Nucleus accumbens (tissue), 56 donors: Measurements from ENCODE around the gene COL17A1.

Experiments used
- DNase-seq, 56 donors: peaks; one replicate each; lab custom pipeline; 2025; lab: John Stamatoyannopoulos, UW

The COL17A1 gene

GRCh38 chr10:104098358-104098925 lies 12.8 kb upstream of the COL17A1 start:
- no peak for DNase-seq

GRCh38 chr10:104096692-104097091 lies 11.0 kb upstream of the COL17A1 start:
- no peak for DNase-seq

GRCh38 chr10:104092749-104093148 lies 7.1 kb upstream of the COL17A1 start:
- DNase-seq: no peak

GRCh38 chr10:104090611-104091010 lies 4.9 kb upstream of the COL17A1 start:
- DNase-seq: no peak

GRCh38 chr10:104089621-104090020 lies 3.9 kb upstream of the COL17A1 start:
- no peak for DNase-seq

- no peak for DNase-seq
Measured at GRCh38 chr10:104088239-104088638, 2.6 kb upstream of the COL17A1 start.

- no peak for DNase-seq
Measured at GRCh38 chr10:104084482-104085142, 1.1 kb downstream of the COL17A1 start.

- no peak for DNase-seq
Measured at GRCh38 chr10:104081998-104082397, 3.7 kb downstream of the COL17A1 start.

GRCh38 chr10:104080762-104081161 lies 4.9 kb downstream of the COL17A1 start:
- DNase-seq: peak in 2 of 56 donors; percentile 6 to 7

GRCh38 chr10:104077663-104078151 lies 8.0 kb downstream of the COL17A1 start:
- no peak for DNase-seq

GRCh38 chr10:104077247-104077646 lies 8.4 kb downstream of the COL17A1 start:
- DNase-seq: peak in 8 of 56 donors; percentile 4 to 24 (median 15)

GRCh38 chr10:104076743-104077160 lies 8.9 kb downstream of the COL17A1 start:
- peak in 44 of 56 donors; percentile 3 to 81 (median 41) for DNase-seq

- no peak for DNase-seq
Measured at GRCh38 chr10:104074505-104074904, 11.2 kb downstream of the COL17A1 start.

GRCh38 chr10:104072786-104073185 lies 12.9 kb downstream of the COL17A1 start:
- no peak for DNase-seq

GRCh38 chr10:104069613-104070012 lies 16.1 kb downstream of the COL17A1 start:
- no peak for DNase-seq

- DNase-seq: no peak
Measured at GRCh38 chr10:104067525-104067924, 18.2 kb downstream of the COL17A1 start.

- no peak for DNase-seq
Measured at GRCh38 chr10:104066945-104067344, 18.7 kb downstream of the COL17A1 start.

- no peak for DNase-seq
Measured at GRCh38 chr10:104065748-104066147, 19.9 kb downstream of the COL17A1 start.

- no peak for DNase-seq
Measured at GRCh38 chr10:104061196-104061595, 24.5 kb downstream of the COL17A1 start.

- peak in 4 of 56 donors; percentile 5 to 37 (median 14) for DNase-seq
Measured at GRCh38 chr10:104059364-104059763, 26.3 kb downstream of the COL17A1 start.

- no peak for DNase-seq
Measured at GRCh38 chr10:104057717-104058116, 28.0 kb downstream of the COL17A1 start.

- no peak for DNase-seq
Measured at GRCh38 chr10:104056619-104057273, 28.9 kb downstream of the COL17A1 start.
